ENCODE measurements around the gene DACT3.

- TF ChIP-seq, protein P1, sequence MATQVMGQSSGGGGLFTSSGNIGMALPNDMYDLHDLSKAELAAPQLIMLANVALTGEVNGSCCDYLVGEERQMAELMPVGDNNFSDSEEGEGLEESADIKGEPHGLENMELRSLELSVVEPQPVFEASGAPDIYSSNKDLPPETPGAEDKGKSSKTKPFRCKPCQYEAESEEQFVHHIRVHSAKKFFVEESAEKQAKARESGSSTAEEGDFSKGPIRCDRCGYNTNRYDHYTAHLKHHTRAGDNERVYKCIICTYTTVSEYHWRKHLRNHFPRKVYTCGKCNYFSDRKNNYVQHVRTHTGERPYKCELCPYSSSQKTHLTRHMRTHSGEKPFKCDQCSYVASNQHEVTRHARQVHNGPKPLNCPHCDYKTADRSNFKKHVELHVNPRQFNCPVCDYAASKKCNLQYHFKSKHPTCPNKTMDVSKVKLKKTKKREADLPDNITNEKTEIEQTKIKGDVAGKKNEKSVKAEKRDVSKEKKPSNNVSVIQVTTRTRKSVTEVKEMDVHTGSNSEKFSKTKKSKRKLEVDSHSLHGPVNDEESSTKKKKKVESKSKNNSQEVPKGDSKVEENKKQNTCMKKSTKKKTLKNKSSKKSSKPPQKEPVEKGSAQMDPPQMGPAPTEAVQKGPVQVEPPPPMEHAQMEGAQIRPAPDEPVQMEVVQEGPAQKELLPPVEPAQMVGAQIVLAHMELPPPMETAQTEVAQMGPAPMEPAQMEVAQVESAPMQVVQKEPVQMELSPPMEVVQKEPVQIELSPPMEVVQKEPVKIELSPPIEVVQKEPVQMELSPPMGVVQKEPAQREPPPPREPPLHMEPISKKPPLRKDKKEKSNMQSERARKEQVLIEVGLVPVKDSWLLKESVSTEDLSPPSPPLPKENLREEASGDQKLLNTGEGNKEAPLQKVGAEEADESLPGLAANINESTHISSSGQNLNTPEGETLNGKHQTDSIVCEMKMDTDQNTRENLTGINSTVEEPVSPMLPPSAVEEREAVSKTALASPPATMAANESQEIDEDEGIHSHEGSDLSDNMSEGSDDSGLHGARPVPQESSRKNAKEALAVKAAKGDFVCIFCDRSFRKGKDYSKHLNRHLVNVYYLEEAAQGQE (IDR thresholded peaks at IDR 0.05; ENCODE audit: insufficient read depth in 1 of 2, low read depth in 2 of 2, low read length in 1 of 2) = no peak
- TF ChIP-seq, protein P2, sequence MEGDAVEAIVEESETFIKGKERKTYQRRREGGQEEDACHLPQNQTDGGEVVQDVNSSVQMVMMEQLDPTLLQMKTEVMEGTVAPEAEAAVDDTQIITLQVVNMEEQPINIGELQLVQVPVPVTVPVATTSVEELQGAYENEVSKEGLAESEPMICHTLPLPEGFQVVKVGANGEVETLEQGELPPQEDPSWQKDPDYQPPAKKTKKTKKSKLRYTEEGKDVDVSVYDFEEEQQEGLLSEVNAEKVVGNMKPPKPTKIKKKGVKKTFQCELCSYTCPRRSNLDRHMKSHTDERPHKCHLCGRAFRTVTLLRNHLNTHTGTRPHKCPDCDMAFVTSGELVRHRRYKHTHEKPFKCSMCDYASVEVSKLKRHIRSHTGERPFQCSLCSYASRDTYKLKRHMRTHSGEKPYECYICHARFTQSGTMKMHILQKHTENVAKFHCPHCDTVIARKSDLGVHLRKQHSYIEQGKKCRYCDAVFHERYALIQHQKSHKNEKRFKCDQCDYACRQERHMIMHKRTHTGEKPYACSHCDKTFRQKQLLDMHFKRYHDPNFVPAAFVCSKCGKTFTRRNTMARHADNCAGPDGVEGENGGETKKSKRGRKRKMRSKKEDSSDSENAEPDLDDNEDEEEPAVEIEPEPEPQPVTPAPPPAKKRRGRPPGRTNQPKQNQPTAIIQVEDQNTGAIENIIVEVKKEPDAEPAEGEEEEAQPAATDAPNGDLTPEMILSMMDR (IDR thresholded peaks at IDR 0.05) = no peak
Measured at GRCh38 chr19:46605356-46605821, 55.6 kb downstream of the DACT3 start.
